OCI-LY7 (cell line): ENCODE data around the gene CDC25B. TPM values are rescaled to one million over a fixed set of nuclear protein-coding genes. Genes with fewer than 3 reads are reported as not detected.

Experiments used
- BruUV-seq: library from RNA; stranded (reverse); fragments of 400-500 nt; replicated peaks from 2 replicates; lab custom pipeline; 2021; lab: Mats Ljungman, UMichigan
- CTCF ChIA-PET: fragments of 300-600 bp; sonication (Branson Sonifier 250); formaldehyde crosslinking; loops from one replicate; lab custom pipeline; 2022; ENCODE audit warnings: antibody characterized with exemption; ENCODE audit not compliant: unreplicated experiment; lab: Charles Lee
- POLR2A ChIA-PET: fragments of 300-600 bp; sonication (Branson Sonifier 250); formaldehyde crosslinking; loops from one replicate; lab custom pipeline; 2022; ENCODE audit warnings: antibody characterized with exemption; lab: Charles Lee
- DNase-seq: peaks from one replicate; pipeline ENCODE4 v3.0.0-alpha.2; 2015; ENCODE audit warnings: low spot score
- H2AFZ ChIP-seq: fragments of 200-600 bp; sonication (generic), shearing (Covaris generic); 2 replicates; pipeline ENCODE4 v1.6.1; 2014; ENCODE audit warnings: mild to moderate bottlenecking, antibody characterized with exemption, low read length, moderate library complexity
- H3K27ac ChIP-seq: fragments of 200-600 bp; sonication (generic); 2 replicates; pipeline ENCODE4 v1.5.1; 2014; ENCODE audit warnings: mixed run types, low read depth, mild to moderate bottlenecking, moderate library complexity, low read length, inconsistent platforms; ENCODE audit not compliant: poor library complexity, severe bottlenecking
- H3K36me3 ChIP-seq: fragments of 200-600 bp; sonication (generic); 2 replicates; pipeline ENCODE4 v1.6.1; 2014; ENCODE audit warnings: mild to moderate bottlenecking, antibody characterized with exemption, low read length, moderate library complexity, mixed read lengths; ENCODE audit not compliant: insufficient read depth
- H3K4me1 ChIP-seq: fragments of 200-600 bp; sonication (generic); 2 replicates; pipeline ENCODE4 v1.5.1; 2014; ENCODE audit warnings: mild to moderate bottlenecking, low read length; ENCODE audit not compliant: insufficient read depth, poor library complexity, severe bottlenecking
- H3K4me2 ChIP-seq: fragments of 200-600 bp; sonication (generic); 2 replicates; pipeline ENCODE4 v1.6.1; 2014; ENCODE audit warnings: mild to moderate bottlenecking, low read length
- H3K4me3 ChIP-seq: fragments of 200-600 bp; sonication (generic); 2 replicates; pipeline ENCODE4 v1.5.1; 2014; ENCODE audit warnings: mild to moderate bottlenecking, low read depth, low read length; ENCODE audit not compliant: poor library complexity, severe bottlenecking
- H3K79me2 ChIP-seq: fragments of 200-600 bp; sonication (generic); 2 replicates; pipeline ENCODE4 v1.6.1; 2016; ENCODE audit warnings: low read depth, mild to moderate bottlenecking, low read length, moderate library complexity, mixed read lengths; ENCODE audit not compliant: insufficient read depth
- H3K9me2 ChIP-seq: fragments of 200-600 bp; sonication (generic); 2 replicates; pipeline ENCODE4 v1.6.1; 2016; ENCODE audit warnings: mild to moderate bottlenecking, low read length, mixed read lengths; ENCODE audit not compliant: insufficient read depth
- H3K9me3 ChIP-seq: fragments of 200-600 bp; sonication (generic); 2 replicates; pipeline ENCODE4 v1.6.1; 2014; ENCODE audit warnings: mild to moderate bottlenecking, mixed run types, low read length, mixed read lengths
- H4K20me1 ChIP-seq: fragments of 200-600 bp; sonication (generic); 2 replicates; pipeline ENCODE4 v1.6.1; 2014; ENCODE audit warnings: mild to moderate bottlenecking, antibody characterized with exemption, low read length, moderate library complexity, mixed read lengths; ENCODE audit not compliant: insufficient read depth
- CTCF ChIP-seq: fragments of 200-600 bp; sonication (generic); conservative IDR thresholded peaks from 2 replicates; pipeline ENCODE4 v1.5.1; 2014; ENCODE audit warnings: mild to moderate bottlenecking, antibody characterized with exemption, low read length, moderate library complexity, mixed read lengths
- EZH2phosphoT487 ChIP-seq: fragments of 200-600 bp; sonication (generic); IDR thresholded peaks from 2 replicates; pipeline ENCODE4 v1.6.1; 2018; ENCODE audit warnings: low read depth, borderline replicate concordance, mild to moderate bottlenecking, mixed run types, antibody characterized with exemption, low read length, moderate library complexity, mixed read lengths
- intact Hi-C: fragments of 100-400 bp; cut with micrococcal nuclease; formaldehyde crosslinking; loops from one replicate; pipeline ENCODE4 v1.10.0; 2022; ENCODE audit not compliant: unreplicated experiment
- total RNA-seq, 2 experiments: library from RNA; depleted of rRNA in 1 of 2; stranded (reverse); fragments of >200 nt in 1 of 2; shearing (Covaris generic) in 1 of 2; gene quantifications; 2 replicates each; pipeline ENCODE4 v1.2.3, GENCODE V29; 2014 to 2022

The CDC25B gene
- total RNA-seq, 2 experiments from 2014 or later: 89.2 to 119 TPM

- intact Hi-C loops: loop anchor here (1.0 to 5.0 kb wide), 5 partner anchors 15 to 206 kb away; no protein-coding TSS in a partner anchor
- peak overlapping the region; percentile 66 for H3K27ac ChIP-seq
- H3K9me3 ChIP-seq: no peaks in the 10 kb centered on the region
- CTCF ChIA-PET: interaction anchor here (1.9 to 2.5 kb wide), 2 partner anchors 14 to 52 kb away, joined by 6 to 16 read pairs; no protein-coding TSS in a partner anchor
- H4K20me1 ChIP-seq: no peaks in the 10 kb centered on the region
- BruUV-seq: TSS peak; percentile 89
- H3K36me3 ChIP-seq: no peaks in the 10 kb centered on the region
- H3K4me2 ChIP-seq: peak overlapping the region; percentile 80
- peak overlapping the region; percentile 84 for H3K4me3 ChIP-seq
- TF ChIP-seq EZH2phosphoT487 (no peak), CTCF (peak; percentile 82)
- peaks cover 25% of the 10 kb centered on the region for H3K4me1 ChIP-seq
- peak; percentile 88 for DNase-seq
- peak overlapping the region; percentile 51; the same call in 1 of the 2 replicates for H2AFZ ChIP-seq
- POLR2A ChIA-PET: interaction anchor here (0.6 to 2.1 kb wide), 6 partner anchors 11 to 52 kb away, joined by 3 to 11 read pairs (median 4); partner anchors contain the start of gene SPEF1
- H3K9me2 ChIP-seq: no peaks in the 10 kb centered on the region
- peaks cover 9% of the 10 kb centered on the region; the same call in 1 of the 2 replicates for H3K79me2 ChIP-seq
These were observed 27.6 kb upstream of the CDC25B start for GRCh38 chr20:3768342-3769130.

DNA sequence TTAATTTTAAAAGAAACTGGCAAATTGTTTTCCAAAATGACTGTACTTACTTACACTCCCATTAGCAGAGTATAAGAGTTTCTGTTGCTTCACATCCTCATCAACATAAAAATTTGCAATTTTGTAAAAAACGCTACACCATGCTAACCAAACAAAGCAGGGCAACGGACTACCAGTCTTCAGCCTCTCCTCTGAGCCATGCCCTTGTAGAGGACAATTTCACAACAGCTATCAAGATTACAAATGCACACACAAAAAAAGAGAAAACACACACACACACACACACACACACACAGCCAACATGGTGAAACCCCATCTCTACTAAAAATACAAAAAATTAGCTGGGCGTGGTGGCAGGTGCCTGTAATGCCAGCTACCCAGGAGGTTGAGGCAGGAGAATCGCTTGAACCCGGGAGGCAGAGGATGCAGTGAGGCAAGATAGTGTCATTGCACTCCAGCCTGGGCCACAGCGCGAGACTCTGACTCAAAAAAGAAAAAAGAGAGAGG is 24.5 kb upstream of the CDC25B start:
- H3K79me2 ChIP-seq: peaks cover 7% of the 10 kb centered on the region; the same call in 1 of the 2 replicates
- no peaks in the 10 kb centered on the region for H3K36me3 ChIP-seq
- peaks cover 9% of the 10 kb centered on the region for H3K4me1 ChIP-seq
- CTCF ChIA-PET: interaction anchor here (0.6 kb wide), 1 partner anchor 88 kb away, joined by 4 read pairs; no protein-coding TSS in a partner anchor
- no peak for DNase-seq
- H3K4me3 ChIP-seq: no peak overlapping the region
- H3K9me2 ChIP-seq: no peaks in the 10 kb centered on the region
- H2AFZ ChIP-seq: no peak overlapping the region
- TF ChIP-seq EZH2phosphoT487 (no peak), CTCF (no peak)
- no peaks in the 10 kb centered on the region for H3K9me3 ChIP-seq
- no peak overlapping the region for H3K27ac ChIP-seq
- no peak overlapping the region for H3K4me2 ChIP-seq
- H4K20me1 ChIP-seq: no peaks in the 10 kb centered on the region
- POLR2A ChIA-PET: interaction anchor here (0.6 kb wide), 1 partner anchor 89 kb away, joined by 7 read pairs; no protein-coding TSS in a partner anchor
- intact Hi-C loops: no loop called here
- no TSS peak for BruUV-seq
